GM19463 (cell line): ENCODE measurements around the gene ANP32A.
"Not testable (repeated sequence)": the region's sequence is repeated elsewhere in the genome, so short reads cannot be mapped to it uniquely, and the experiment has no call there.

Experiments
- ATAC-seq: cut with Tn5 transposase; IDR thresholded peaks from one replicate; pipeline ENCODE4 v1.9.1; 2021; ENCODE audit warnings: mild to moderate bottlenecking, moderate library complexity; ENCODE audit not compliant: unreplicated experiment

ANP32A gene

DNA sequence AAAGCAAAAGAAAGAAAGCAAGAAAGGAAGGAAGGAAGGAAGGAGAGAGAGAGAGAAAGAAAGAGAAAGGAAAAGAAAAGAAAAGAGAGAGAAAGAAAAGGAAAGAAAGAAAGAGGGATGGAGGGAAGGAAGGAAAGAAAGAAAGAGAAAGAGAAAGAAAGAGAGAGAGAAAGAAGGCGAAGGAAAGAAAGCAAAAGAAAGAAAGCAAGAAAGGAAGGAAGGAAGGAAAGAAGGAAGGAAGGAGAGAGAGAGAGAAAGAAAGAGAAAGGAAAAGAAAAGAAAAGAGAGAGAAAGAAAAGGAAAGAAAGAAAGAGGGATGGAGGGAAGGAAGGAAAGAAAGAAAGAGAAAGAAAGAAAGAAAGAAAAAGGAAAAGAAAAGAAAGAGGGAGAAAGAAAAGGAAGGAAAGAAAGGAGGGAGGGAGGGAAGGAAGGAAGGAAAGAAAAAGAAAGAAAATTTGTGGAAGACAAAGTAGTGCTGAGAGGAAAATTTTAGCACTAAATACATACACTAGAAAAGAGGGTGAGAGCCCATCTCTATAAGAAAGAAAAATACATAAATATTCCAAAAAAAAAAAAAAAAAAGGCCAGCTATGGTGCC is 60.6 kb downstream of the ANP32A start:
- ATAC-seq = not testable (repeated sequence)

DNA sequence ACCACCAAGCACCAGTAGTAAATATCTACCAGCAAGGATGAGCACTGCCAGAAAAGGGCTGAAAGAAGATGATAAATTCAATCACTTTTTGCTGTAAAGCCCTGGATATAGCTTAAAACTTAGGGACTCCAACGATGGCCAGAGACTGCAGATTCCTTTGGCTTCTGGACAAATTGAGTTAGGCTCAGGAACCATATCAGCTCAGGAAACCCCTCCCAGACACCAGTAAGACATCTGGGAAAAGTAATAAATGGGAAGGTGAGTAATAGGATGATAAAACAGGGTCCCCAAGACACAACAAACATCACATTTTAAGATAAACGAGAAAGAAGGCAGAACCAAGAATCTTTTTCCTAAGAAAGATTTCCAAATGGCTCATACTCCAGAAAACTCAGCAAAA is 65.0 kb downstream of the ANP32A start:
- ATAC-seq = no peak

DNA sequence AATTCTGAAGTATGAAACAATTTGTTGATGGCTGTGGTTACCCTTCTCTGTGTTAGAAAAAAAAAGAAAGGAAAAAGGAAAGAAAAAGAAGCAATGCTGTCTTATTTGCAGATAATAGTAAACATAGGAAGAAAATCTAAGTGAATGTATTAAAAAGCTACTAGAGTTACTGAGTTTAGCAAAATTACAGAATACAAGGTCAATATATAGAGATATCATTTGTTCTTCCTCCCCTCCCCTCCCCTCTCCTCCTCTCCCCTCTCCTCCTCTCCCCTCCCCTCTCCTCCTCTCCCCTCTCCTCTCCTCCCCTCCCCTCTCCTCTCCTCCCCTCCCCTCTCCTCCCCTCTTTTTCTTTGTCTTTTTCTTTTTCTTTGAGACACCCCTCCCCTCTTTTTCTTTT is 69.1 kb downstream of the ANP32A start:
- no peak for ATAC-seq

- ATAC-seq = no peak
Measured at GRCh38 chr15:68749793-68750192, 70.9 kb downstream of the ANP32A start.

DNA sequence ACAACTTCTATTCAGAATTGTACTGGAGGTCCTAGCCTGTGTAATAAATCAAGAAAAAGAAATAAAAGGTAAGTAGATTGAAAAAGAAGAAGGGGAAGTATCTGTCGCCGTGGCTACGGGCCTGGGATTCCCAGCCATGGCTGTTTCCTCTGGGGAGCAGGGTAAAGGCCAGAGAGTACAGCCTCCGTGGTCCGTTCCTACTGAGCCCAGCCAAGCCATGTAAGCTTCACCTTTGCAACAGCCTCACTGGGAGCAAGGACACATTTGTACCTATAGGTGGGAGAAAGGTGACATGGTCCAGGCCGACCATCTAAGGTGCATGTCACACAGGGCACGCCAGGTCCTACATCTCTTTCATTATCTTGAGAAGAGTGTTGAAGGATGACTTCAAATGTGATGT is 71.3 kb downstream of the ANP32A start:
- ATAC-seq = no peak

DNA sequence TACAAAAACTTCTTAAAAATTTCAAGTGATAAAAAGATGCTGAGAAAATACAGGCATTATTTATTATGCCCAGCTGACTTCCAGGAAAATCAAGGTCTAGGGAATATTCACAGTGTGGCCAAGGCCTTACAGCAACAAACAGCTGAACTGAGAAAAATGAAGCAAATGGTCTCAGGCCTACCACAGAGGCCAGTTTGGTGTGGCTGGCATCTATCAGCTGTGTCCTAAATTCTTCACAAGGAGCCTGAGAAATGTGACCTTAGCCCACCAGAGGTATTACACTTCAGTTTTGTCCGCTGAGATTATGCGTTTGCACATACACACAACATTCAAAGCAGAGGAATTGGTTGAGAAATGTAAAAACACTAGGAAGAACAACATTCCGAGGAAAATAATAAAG is 77.4 kb downstream of the ANP32A start:
- no peak for ATAC-seq

DNA sequence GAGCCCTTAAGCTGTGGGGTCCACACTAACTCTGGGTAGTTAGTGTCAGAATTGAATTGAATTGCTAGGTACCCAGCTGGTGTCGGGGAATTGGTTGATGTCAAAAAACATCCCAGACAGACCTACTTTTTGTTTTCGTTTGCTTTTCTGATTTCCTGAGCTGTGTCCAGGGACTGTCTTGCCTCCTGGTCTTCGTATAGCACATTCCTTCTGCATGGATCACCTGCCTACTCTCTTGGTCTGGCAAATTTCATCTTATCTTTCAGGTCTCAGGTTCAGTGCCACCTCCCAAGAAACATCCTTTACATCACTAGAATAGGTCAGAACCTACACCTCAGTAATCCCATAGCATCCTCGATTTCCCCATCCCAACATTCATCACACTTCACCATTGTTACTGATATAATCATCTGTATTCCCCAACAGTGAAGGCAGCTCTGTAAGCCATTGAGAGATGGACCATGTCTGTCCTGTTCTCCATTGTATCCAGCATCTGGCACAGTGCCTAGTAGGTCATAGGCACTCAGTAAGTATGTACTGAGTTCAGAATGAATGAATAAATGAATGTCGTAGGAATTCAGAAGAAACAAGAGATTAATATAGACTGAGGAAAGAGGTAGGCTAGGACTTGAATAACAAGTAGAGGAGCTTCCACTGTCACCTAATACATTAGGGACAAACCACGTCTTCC is 81.2 kb downstream of the ANP32A start:
- no peak for ATAC-seq

DNA sequence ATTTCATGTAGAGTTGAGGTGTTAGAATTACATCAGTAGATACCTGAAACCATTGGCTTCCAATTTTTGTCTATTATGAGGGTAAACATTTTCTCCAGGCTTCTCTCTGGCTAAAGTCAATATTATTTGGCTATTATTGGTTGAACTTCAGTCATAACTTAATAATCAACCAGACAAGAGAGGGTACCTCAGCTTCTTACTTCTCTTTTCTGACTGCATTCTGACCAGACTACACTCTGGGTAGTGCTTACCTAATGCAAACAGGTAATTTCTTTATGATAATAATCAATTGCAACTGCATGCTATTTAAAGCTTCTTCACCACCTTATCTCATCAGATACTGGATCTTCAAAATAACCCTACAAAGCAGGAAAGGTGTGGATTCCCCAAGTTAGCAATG is 85.1 kb downstream of the ANP32A start:
- no peak for ATAC-seq

GRCh38 chr15:68734881-68735280 is 85.8 kb downstream of the ANP32A start:
- ATAC-seq = no peak

DNA sequence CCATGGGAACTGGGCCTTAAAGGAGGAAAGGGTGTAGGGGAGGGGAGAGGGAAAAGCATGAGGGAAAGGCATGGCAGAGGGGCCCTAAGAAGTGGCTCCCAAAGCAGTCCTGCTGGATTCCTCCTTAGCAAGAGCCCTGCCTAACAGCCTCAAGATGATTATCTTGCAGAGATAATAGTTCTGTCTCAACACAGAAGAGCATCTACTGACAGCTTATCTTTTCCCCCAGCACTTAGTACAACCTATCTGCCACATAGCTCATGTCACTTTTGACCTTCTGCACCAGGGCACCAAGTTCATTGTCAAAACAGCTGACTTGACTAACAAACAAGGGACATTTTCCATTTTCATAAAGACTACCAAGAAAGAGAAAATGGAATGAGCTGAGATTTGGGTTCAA is 86.3 kb downstream of the ANP32A start:
- ATAC-seq = no peak

- ATAC-seq = no peak
Measured at GRCh38 chr15:68733666-68734065, 87.0 kb downstream of the ANP32A start.

GRCh38 chr15:68732451-68732850 is 88.2 kb downstream of the ANP32A start:
- no peak for ATAC-seq

- ATAC-seq = no peak
Measured at GRCh38 chr15:68730976-68731897, 89.5 kb downstream of the ANP32A start.

- no peak for ATAC-seq
Measured at GRCh38 chr15:68730471-68730919, 90.2 kb downstream of the ANP32A start.

DNA sequence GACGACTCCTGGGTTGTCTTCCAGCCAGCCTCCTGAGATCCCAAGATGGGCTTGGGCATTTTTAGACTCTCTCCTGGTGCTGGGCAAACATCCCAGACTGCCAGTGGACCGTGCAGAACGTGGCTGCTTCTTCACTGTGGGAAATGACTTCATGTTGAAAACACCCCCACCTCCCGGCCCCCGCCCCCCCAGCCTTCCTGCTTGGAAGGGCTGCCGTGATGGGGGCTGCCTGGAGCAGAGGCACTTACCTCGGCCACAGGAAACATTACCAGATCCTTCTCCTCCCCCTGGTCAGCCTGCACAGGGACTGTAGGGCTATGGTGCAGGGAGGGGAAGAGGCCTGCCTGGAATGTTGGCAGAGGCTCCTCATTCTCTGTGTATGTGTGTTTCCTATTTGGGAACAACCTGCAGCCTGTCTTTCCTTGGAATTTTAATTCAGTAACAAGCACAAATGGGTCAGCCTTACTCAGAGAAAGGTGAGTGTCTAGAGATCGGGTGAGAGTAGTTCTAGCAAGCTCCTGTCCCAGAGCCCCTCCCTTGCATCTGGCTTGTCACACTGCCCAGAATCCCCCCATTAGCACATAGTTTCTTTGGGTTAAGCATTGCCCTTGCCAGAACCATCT is 90.8 kb downstream of the ANP32A start:
- ATAC-seq = no peak
